ENCODE results near the gene CCNYL1. TPM values are rescaled to one million over a fixed set of nuclear protein-coding genes. Genes with fewer than 3 reads are reported as not detected.
"Not testable (repeated sequence)": the region's sequence is repeated elsewhere in the genome, so short reads cannot be mapped to it uniquely, and the experiment has no call there.

Gene CCNYL1
- total and polyA plus RNA-seq, 2 experiments from 2014 or later, result 13.7 to 17.6 TPM

GRCh38 chr2:207694811-207695281 is 16.6 kb upstream of the CCNYL1 start:
- Histone ChIP-seq H3K4me1 (ENCODE audit: insufficient read depth) (no peaks in the 10 kb centered on the region), H3K9me3 (ENCODE audit: low read depth) (no peaks in the 10 kb centered on the region), H2AFZ (no peak overlapping the region), H3K27me3 (no peaks in the 10 kb centered on the region), H3K4me2 (no peak overlapping the region), H4K20me1 (ENCODE audit: insufficient read depth, poor library complexity, severe bottlenecking) (no peaks in the 10 kb centered on the region), H3K4me3 (no peak overlapping the region), H3K79me2 (no peaks in the 10 kb centered on the region), H3K27ac (no peak overlapping the region), H3K36me3 (replicated peaks; ENCODE audit: insufficient read depth, low read depth) (no peaks in the 10 kb centered on the region), H3K9me2 (replicated peaks; ENCODE audit: insufficient read depth) (no peaks in the 10 kb centered on the region)
- TF ChIP-seq EZH2phosphoT487 (IDR thresholded peaks at IDR 0.05; ENCODE audit: low read depth, severe bottlenecking, unreplicated experiment) (no peak), EZH2 (IDR thresholded peaks at IDR 0.05; ENCODE audit: borderline replicate concordance) (no peak)
- TF ChIP-seq, protein P1, sequence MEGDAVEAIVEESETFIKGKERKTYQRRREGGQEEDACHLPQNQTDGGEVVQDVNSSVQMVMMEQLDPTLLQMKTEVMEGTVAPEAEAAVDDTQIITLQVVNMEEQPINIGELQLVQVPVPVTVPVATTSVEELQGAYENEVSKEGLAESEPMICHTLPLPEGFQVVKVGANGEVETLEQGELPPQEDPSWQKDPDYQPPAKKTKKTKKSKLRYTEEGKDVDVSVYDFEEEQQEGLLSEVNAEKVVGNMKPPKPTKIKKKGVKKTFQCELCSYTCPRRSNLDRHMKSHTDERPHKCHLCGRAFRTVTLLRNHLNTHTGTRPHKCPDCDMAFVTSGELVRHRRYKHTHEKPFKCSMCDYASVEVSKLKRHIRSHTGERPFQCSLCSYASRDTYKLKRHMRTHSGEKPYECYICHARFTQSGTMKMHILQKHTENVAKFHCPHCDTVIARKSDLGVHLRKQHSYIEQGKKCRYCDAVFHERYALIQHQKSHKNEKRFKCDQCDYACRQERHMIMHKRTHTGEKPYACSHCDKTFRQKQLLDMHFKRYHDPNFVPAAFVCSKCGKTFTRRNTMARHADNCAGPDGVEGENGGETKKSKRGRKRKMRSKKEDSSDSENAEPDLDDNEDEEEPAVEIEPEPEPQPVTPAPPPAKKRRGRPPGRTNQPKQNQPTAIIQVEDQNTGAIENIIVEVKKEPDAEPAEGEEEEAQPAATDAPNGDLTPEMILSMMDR (IDR thresholded peaks at IDR 0.05; ENCODE audit: poor library complexity), result no peak
- 83% methylated on average over 4 of the region's 4 CpGs for WGBS (ENCODE audit: low lambda C conversion rate, missing lambda C conversion rate)
- no peak for DNase-seq (ENCODE audit: low spot score)

GRCh38 chr2:207695293-207695692 is 16.1 kb upstream of the CCNYL1 start:
- H4K20me1 ChIP-seq (ENCODE audit: insufficient read depth, poor library complexity, severe bottlenecking), result no peaks in the 10 kb centered on the region
- no peaks in the 10 kb centered on the region for H3K27me3 ChIP-seq
- H3K9me2 ChIP-seq (replicated peaks; ENCODE audit: insufficient read depth), result no peaks in the 10 kb centered on the region
- no peak overlapping the region for H3K4me3 ChIP-seq
- no peak overlapping the region for H3K4me2 ChIP-seq
- no peak overlapping the region for H3K27ac ChIP-seq
- H3K36me3 ChIP-seq (replicated peaks; ENCODE audit: insufficient read depth, low read depth), result no peaks in the 10 kb centered on the region
- TF ChIP-seq, protein P1 (IDR thresholded peaks at IDR 0.05; ENCODE audit: poor library complexity), result no peak
- TF ChIP-seq EZH2 (IDR thresholded peaks at IDR 0.05; ENCODE audit: borderline replicate concordance), result no peak
- TF ChIP-seq EZH2phosphoT487 (IDR thresholded peaks at IDR 0.05; ENCODE audit: low read depth, severe bottlenecking, unreplicated experiment), result no peak
- H3K79me2 ChIP-seq, result no peaks in the 10 kb centered on the region
- no peak overlapping the region for H2AFZ ChIP-seq
- no peaks in the 10 kb centered on the region for H3K9me3 ChIP-seq (ENCODE audit: low read depth)
- H3K4me1 ChIP-seq (ENCODE audit: insufficient read depth), result no peaks in the 10 kb centered on the region
- WGBS (ENCODE audit: low lambda C conversion rate, missing lambda C conversion rate), result 84% methylated on average over 4 of the region's 4 CpGs
- no peak for DNase-seq (ENCODE audit: low spot score)

DNA sequence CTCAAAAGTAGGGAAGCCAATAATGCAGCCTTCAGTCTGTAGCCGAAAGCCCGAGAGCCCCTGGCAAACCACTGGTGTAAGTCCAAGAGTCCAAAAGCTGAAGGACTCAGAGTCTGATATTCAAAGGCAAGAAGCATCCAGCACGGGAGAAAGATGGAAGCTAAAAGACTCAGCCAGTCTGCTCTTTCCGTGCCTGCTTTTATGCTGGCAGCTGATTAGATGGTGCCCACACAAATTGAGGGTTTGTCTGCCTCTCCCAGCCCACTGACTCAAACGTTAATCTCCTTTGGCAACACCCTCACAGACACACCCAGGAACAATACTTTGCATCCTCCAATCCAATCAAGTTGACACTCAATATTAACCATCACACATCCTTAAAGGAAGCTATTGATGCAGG is 14.5 kb upstream of the CCNYL1 start:
- not testable (repeated sequence) for H2AFZ ChIP-seq; H3K27me3 ChIP-seq; H4K20me1 ChIP-seq (ENCODE audit: insufficient read depth, poor library complexity, severe bottlenecking); H3K9me3 ChIP-seq (ENCODE audit: low read depth); DNase-seq (ENCODE audit: low spot score); H3K27ac ChIP-seq; H3K79me2 ChIP-seq; H3K9me2 ChIP-seq (replicated peaks; ENCODE audit: insufficient read depth); H3K4me3 ChIP-seq; H3K4me2 ChIP-seq; H3K4me1 ChIP-seq (ENCODE audit: insufficient read depth); H3K36me3 ChIP-seq (replicated peaks; ENCODE audit: insufficient read depth, low read depth)
- WGBS (ENCODE audit: low lambda C conversion rate, missing lambda C conversion rate), result 65% methylated on average over 5 of the region's 5 CpGs

DNA sequence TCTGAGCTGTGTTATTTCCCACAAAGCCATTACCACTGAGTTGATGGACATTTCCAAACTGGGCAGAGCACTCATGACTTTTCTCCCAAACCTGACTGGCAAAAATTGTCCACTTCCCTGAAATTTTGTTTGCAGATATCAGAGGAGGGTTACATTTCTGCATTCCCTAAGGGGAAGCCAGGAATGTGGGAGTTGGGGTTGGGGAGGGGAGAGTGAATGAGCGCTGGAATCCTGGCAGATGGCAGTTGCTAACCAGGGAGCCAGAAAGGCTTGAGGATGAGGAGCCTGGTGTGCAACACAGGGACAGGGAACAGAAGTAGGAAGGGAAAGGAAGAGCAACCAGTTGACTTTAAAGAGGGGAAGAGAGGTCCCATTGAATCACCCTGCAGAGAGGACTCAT is 14.0 kb upstream of the CCNYL1 start:
- TF ChIP-seq EZH2phosphoT487 (IDR thresholded peaks at IDR 0.05; ENCODE audit: low read depth, severe bottlenecking, unreplicated experiment), result no peak
- TF ChIP-seq EZH2 (IDR thresholded peaks at IDR 0.05; ENCODE audit: borderline replicate concordance), result no peak
- TF ChIP-seq, protein P1 (IDR thresholded peaks at IDR 0.05; ENCODE audit: poor library complexity), result no peak
- Histone ChIP-seq H3K36me3 (replicated peaks; ENCODE audit: insufficient read depth, low read depth) (no peaks in the 10 kb centered on the region), H2AFZ (no peak overlapping the region), H3K4me1 (ENCODE audit: insufficient read depth) (no peaks in the 10 kb centered on the region), H3K79me2 (no peaks in the 10 kb centered on the region), H3K9me2 (replicated peaks; ENCODE audit: insufficient read depth) (no peaks in the 10 kb centered on the region), H3K9me3 (ENCODE audit: low read depth) (no peaks in the 10 kb centered on the region), H3K27me3 (no peaks in the 10 kb centered on the region), H3K27ac (no peak overlapping the region), H4K20me1 (ENCODE audit: insufficient read depth, poor library complexity, severe bottlenecking) (no peaks in the 10 kb centered on the region), H3K4me2 (no peak overlapping the region), H3K4me3 (no peak overlapping the region)
- WGBS (ENCODE audit: low lambda C conversion rate, missing lambda C conversion rate), result 50% methylated on average over 1 of the region's 1 CpG
- no peak for DNase-seq (ENCODE audit: low spot score)
